ENCODE measurements around the gene SLC26A5.

GRCh38 chr7:103446049-103446520 is at the start of gene SLC26A5:
- TF ChIP-seq POLR2A (IDR thresholded peaks at IDR 0.05; ENCODE audit: low read depth, low read length), result no peak
- TF ChIP-seq POLR2AphosphoS5 (IDR thresholded peaks at IDR 0.05; ENCODE audit: low read depth, low read length), result no peak
- no peak for TF ChIP-seq PAX5 (IDR thresholded peaks at IDR 0.05; ENCODE audit: insufficient read depth, low read length, severe bottlenecking)
- TF ChIP-seq TAF1 (IDR thresholded peaks at IDR 0.05; ENCODE audit: low read depth, low read length), result no peak
- no peak for TF ChIP-seq SPI1 (IDR thresholded peaks at IDR 0.05; ENCODE audit: low read depth, low read length)
- TF ChIP-seq POU2F2 (IDR thresholded peaks at IDR 0.05; ENCODE audit: low read depth, low read length), result no peak
